ENCODE measurements around the gene PRSS21.

PRSS21 gene

DNA sequence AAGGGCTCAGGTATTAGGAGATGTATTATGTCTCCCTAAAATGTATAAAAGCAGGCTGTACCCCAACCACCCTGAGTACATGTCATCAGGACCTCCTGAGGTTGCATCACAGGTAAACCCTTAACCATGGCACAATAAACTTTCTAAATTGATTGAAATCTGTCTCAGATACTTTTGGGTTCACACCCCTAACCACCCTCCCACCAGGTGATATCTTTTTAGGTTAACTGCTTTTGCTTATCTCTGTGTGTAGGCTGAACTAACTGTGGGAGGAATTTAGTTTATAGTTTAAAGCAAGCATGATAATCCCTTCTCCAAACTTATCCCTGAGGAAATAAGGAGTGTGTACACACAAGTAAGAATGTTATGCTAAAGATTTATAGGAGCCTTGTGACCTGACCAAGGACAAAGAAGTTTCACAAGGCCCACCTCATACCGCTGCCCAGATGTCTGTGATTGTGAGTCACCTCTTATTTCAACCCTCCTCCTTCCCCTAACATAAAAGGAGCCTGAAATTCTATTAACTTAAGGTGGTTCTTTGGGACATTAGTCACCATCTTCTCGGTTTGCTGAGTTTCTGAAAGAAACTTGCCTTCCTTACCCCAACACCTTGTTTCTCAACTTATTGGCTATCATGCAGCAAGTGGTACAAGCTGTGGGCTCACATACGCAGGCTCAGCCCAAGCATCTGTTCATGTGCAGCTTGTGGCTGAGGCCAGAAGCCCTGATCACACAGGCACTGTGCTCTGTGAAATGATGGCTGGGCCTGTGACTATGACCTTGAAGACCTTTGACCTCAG, 29.7 kb downstream of the PRSS21 start:
- no peak for DNase-seq

DNA sequence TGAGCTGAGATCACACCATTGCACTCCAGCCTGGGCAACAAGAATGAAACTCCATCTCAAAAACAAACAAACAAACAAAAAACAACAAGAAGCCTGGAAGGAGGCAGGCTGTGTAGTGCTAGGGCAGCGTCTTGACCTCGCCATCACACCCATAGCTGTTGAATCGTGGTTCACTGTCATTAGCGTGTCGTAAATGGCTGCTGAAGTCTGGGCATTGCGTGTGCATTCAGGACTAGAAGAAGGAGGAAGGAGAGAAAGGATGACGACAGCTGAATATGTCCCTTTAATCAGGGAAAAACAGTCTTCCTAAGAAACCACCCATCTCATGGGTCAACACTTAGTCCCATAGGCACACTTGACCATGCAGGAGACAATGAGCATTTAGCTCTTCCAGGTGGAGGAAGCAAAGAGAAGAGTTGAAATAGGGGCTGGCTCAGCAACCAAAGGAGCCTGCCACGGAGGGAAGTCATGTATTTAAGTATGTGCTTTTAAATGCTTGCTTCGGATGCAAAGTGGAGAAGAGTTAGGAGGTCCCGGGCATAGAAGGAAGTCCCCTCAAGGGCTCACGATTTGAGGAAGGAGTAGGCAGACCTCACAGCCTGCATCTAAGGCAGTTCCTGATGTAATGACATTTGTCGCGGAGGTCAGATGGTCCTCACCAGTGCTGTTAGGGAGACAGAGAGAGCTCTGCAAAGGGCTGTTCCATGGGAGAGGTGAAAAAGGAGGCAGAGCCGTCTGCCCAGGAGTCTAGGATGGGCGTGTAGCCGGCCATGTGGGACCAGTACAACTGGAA, 32.1 kb downstream of the PRSS21 start:
- no peak for DNase-seq

DNA sequence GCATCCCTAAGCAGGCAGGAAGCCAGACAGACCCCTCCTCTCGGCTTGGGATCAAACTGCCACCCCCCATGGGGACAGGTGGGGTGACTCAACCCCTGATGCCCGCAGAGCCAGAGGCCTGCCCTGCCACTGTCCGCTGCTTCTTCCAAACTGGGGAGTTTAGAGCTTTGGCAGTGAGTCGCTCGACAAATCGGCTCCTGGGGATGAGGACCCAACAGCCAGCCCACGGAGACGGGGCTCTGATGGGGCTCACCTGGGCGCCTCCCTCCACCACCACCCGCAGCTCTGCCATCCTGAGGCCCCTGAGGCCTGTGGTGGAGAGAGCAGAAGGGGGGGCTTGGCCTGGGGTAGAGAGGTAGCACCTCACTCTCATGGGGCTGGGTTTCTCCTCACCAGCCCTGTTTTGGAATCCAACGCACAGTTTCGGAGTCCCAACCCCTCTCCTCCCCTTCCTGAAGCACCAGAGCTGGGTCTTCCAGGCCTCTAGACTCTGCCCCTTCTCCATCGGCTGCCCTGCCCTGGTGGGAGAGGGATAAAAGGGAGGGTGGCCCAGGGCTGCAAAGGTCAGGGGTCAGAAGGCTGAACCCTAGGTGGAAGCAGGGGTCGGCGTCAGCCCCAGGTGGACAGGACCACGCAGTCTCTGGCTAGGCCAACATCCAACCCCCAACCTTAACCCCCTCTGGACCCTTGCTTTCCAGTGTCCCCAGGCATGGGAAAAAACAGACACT, 35.1 kb downstream of the PRSS21 start:
- no peak for DNase-seq

DNA sequence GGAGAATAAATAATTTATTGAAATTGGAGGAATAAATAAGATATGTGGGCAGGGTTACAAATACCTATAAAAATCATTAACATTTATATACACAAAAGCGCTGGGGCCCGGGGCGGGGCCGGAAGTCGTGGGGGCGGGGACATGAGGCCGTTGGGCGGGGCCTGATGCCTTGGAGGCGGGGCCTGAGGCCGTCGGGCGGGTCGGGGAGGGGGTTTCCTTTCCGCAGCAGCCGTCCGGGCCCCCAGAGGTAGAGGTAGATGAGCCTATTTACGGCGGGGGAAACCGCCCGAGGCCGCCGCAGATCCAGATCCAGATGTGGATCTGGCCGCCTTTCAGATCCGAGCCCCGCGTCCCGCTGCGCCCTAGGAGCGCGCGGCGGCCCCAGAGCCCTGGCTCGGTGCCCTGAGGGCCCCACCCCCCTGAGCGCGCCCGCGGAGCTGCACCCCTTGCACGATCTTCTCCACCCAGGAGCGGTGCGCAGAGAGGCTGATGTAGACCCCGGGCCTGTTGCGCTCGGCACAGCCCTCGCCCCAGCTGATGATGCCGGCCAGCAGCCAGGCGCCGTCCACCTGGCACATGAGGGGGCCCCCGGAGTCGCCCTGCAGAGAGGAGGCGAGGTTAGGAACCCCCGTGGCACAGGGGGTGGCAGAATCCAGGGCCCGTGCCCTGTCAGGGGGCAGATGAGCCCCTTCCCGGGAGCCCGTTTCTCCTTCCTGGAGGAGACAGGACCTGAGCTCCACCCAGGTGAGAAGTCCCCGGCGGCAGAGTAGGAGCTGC, 35.9 kb downstream of the PRSS21 start:
- DNase-seq: no peak

DNA sequence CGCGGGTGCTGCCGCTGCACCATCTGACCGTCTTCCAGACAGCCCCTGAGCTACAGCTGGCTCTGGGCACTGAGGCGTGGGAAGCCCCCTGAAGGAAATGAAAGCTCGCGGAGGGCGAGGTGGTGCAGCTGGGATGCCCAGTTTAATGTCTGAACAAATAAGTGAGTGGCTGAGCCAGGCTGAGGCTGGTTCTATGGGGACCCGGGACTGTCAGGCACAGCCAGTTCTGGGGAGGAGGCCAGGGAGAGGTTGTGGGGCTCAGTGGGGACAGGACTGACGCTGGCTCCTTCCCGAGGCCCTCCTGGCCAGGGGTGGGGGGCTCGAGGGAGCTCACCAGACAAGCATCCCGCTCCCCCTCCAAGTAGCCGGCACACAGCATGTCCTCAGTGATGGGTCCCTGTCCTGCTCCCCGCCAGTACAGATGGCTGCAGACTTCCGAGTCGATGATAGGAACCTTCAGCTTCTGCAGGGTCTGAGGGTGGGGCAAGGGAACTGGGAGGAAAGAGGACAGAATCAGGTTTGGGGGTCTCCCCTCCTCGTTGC, 36.6 kb downstream of the PRSS21 start:
- DNase-seq: no peak

DNA sequence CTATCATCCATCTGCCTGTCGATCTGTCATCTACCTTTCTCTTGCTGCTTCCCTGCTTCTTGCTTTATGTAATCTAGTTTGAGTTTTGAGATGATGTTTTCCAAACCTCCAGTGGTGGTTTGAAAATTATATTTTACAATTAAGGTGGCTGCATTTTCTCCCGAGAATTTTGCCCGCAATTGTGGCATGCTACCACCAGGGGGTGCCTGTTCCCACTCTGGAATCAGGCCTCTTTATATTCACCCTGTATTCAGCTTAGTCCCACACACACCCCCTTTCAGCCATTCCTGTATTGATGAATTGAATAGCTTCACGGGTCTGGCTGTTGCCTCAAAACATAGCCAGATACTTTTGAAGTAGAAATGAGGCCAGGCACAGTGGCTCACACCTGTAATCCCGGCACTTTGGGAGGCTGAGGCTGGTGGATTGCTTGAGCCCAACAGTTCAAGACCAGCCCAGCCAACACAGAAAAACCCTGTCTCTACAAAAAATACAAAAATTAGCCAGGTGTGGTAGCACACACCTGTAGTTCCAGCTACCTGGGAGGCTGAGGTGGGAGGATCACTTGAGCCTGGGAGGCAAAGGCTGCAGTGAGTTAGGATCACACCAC, 37.8 kb downstream of the PRSS21 start:
- no peak for DNase-seq

DNA sequence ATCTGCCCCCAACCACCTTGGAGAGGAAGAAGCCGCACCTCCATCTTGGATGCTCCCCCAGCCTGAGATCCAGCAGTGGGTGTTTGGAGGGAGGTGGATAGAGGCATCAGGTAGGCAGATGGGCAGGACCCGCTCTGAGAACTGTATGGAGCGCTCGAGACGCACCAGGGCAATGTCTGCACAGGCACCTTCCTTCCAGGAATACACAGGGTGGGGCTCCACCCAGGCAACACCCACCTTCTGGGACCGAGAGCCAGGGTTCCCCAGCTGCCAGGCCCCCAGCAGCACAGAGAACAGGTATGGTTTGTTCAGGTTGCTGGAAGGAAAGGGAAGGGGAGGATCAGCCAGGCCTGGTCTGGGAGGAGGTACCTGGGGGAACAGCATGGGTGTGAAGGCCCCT, 38.5 kb downstream of the PRSS21 start:
- DNase-seq: no peak

DNA sequence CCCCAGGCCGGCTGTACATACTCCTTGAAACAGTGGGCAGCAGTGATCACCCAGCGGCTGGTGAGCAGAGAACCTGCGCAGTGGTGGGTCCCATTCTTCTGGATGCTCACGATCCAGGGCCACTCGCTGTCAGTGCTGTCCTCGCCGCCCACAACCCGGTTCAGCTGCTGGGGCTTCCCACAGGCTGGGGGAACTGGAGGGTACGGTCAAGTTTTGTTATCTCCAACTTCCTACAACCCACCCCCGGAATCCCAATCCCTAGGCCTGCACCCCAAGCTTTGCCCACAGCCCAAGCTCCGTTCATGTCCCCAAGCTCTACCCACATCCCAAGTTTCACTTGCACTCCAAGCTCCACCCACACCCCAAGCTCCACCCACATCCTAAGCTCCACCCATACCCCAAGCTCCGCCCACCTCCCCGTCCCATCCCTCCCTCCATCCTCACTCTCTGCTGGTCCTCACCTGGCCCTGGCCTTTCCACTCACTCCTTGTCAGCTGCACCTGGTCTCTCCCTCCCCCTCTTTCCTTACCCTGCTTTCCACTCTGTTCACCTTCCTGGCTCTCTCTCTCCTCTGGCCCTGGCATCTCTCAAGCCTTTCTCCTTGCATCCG, 39.1 kb downstream of the PRSS21 start:
- DNase-seq: no peak

DNA sequence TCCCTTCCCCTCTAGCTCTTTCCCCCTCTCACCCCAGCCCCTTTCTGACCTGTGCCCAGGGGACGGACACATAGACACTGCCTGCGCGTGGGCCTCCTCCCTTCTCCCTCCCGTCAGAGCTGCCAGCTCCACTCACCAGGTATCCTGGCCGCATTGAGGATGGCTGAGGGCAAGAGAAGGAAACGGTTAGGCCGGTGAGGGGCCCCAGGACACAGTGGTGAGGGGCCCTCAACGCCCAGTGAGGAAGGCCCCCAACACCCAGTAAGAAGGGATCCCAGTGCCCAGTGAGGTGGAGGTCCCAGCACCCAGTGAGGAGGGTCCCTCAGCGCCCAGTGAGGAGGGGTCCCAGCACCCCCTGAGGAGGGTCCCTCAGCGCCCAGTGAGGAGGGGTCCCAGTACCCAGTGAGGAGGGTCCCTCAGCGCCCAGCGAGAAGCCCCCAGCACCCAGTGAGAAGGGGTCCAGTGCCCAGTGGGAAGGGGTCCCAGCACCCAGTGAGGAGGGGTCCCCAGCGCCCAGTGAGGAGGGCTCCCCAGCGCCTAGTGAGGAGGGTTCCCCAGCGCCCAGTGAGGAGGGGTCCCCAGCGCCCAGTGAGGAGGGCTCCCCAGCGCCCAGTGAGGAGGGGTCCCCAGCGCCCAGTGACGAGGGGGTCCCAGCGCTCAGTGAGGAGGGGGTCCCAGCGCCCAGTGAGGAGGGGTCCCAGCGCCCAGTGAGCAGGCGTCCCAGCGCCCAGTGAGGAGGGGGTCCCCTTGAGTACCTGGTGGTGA, 39.8 kb downstream of the PRSS21 start:
- DNase-seq: no peak

DNA sequence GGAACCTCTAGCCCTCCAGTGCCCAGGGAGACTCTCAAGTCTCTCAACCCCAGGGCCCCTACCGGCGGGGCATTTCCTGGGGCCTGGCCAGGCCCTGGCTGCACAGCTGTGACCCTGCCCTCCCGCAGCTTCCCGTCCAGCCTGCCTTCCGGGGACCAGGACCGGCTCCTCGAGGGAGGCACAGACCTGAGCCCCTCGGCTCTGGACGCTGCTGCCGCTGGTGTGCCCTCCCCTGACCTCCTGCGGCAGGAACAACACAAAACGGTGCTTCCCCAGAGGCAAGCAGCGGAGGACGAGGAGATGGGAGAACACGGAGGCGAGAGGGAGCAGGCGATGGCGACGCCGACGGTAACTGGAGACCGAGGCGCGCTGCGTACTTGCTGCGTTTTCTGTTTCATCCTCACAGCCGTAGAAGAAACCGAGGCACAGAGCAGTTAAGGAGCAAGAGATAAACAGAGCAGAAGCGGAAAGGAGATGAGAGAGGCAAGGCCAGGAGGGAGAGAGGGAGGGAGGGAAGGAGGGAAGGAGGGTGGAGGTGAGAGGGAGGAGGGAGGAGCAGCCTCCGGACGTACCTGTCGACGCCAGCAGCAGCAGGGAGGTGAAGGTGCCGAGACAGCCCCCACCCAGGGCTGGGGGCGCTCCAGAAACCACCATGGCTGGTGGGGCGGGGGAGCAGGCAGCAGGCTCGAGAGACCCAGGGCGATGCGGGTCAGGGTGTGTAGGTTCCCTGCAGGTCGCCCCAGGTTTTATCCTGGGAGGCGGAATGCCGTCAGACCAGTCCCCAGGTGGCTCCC, 40.6 kb downstream of the PRSS21 start, which contains the start of gene PRSS22:
Gene PRSS22, minus strand, starts transcription at position 720 of the 794 bp plus-strand sequence. Its CDS starts 66 bp downstream, at position 654.
- DNase-seq: no peak

DNA sequence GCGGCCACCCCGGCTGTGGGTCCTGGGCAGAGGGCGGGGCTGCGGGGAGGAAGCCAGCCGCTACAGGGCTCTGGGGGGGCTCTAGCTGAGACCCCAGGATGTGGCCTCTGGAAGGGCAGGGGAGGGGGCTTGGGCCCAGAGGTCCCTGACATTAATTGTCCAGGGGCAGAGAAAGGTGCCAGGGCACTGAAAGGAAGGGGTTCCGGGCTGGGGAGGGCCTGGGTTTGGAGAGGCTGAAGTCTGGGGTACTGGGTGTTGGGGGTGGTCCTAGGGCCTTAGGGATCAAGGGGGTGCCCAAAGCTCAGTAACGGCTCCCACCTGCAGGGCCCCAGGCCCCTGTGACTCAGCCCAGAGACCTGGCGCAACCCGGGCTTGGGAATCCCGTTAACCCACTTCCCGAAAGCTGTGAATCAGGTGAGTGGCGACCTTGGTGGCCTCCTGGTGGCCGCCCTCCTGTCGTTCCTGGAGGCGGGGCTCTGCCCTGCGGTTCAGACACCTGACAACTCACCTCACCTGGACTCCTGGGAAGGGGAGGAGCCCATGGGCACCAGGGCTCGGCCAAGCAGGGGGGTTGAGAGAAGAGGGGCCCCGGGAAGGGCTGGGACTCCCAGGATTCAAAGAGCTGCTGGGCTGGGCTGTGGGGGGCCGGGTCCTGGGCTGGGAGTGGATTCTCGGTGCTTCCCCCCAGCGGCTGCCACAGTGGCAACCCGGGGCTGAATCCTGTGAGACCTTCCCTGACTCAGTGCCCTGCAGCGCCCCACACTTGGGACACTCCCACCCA, 41.4 kb downstream of the PRSS21 start:
- no peak for DNase-seq

DNA sequence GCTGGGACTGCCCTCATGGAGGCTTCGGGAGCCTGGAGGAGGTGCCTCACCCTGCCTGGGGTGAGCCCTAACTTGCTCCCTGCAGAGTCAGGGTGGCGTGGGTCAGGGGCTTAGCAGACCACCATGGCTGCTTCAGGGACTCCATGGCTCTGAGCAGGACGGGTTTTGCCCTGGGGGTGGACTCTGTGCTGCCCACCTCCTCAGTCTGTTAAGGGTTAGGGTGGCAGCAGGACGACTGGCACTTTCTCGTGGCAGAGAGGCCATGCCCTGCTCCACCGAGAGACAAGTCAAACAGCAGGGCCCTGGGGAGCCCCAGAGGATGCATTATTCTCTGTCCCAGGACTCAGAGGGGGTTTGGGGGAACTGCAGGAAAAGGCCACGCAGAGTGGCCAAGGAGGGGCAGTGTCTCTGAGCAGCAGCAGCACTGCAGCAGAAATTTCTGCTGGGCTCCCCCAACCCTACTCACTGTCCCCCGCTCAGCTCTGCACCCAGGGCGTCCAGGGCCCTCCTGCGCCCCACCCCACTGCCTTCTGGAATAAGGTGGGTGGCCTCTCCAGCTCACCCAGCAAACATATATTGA, 42.7 kb downstream of the PRSS21 start:
- DNase-seq: no peak

DNA sequence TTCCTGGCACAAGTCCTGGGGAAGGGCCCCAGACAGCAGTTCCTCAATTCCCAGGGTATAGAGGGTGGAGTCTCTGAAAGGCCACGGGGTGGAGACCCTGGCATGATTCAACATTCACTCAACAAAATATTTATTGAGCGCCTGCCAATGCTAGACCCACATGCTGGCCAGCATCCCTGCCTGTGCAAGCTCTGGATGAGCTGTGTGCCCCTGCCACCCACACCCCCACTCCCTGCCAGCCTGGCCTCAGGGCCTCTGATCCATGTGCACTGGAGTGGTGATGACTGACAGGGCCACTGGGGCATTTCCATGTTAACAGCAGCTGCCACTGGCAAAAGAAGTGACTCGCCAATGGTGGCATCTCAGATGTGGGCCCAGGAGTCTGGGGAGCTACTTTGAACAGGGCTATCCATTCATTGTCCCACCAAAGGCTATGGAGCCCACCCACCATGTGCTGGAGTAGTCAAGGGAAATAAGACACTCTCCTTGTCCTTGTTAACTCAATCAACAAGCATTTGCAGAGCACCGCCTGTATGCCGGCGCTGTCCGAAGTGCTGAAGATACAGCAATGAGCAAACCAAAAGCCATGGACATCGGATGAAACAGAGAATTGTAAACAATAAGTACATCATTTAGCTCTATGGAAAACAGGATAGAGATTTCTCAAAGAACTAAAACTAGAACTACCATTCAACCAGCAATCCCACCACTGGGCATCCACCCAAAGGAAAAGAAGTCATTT, 44.0 kb downstream of the PRSS21 start:
- no peak for DNase-seq

DNA sequence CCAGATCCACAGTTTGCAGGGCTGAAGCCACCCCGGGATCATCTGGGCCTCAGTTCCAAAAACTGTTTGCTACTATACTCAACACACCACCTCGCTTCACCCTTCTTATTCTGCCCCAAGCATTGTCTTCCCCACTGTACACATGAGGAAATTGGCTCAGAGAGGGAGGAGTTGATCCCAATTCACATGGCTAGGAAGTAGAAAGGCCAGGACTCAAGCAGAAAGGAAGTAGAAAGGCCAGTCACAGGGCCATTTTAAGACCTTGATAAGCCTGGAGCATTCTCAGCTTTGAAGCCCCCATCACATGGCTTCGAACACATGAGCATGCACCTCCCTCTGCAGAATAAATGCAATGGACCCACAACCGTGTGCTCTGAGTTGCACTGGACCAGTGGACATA, 48.6 kb downstream of the PRSS21 start:
- DNase-seq: no peak

DNA sequence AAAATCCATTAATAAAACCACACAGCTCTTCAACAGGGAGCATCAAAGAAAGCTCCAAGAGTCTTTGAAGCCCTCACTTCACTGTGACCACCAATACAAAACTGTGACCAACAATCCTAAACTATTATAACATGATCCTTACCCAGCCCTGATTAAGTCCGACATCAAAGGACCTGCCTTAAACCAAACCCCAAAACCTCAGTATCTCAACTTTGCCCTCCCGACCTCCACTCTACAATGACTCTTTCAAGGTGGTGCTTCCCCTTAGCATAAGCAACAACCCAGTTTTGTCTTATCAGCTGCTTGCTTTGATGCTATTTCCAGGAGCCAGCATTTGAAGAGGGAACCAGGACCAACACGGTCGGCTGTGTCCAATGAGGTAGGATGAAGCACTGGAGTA, 49.4 kb downstream of the PRSS21 start:
- DNase-seq: no peak

DNA sequence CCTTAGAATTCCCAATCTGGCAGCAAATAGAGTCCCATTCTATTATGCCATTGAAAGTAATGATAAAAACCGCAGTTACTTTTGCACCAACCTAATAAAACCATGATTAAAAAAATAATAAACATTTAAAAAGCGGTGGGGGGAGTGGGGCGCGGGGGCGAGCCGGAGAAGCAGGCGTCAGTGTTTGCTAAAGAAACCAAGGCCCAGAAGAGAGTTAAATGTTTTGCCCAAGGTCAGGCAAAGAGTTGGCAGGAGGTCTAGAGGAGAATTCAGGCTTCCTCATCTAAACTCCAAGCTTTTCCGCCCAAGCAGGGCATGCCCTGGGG, 50.6 kb downstream of the PRSS21 start:
- no peak for DNase-seq

DNA sequence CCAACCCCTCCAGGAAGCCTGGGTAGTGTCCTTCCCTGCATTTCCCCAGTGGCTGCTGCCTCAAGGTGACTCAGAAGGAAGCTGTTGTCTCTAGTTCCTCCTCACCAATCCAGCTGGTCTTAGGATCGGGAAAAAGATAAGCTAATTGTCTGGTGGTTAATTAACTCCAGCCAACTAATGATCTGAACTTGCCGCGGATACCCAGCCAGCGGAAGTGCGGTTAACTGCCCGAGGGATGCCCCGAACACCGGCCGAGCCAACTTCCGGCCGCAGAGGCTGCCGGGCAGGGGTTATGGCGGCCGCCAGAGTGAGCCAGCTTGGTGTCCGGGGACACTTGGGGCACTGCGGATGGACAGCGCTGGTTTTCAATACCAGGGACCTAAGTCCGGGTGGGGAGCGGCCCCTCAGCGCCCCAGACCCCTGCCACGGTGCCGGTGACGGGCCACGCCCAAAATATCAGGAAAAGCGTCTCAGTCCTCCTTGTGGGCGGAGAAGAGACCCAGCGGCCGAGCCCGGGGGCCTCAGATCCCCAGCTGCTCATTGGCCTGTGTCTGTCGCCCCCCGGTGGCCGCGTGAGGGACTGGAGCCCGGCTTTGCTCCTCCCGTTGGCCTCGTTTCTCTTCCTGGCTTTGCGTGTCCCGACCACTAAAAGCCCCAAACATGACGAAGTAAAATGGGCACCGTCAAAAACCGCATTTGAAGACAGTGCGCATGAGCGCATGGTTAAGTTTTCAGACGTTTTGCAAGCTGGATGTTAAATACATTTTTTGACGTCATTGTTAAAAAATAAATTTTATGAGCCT, 51.2 kb downstream of the PRSS21 start:
- peak; percentile 98 for DNase-seq
